ENCODE data around the gene HELZ2. TPM values are rescaled to one million over a fixed set of nuclear protein-coding genes. Genes with fewer than 3 reads are reported as not detected.
"Not testable (repeated sequence)": the region's sequence is repeated elsewhere in the genome, so short reads cannot be mapped to it uniquely, and the experiment has no call there.

HELZ2 gene, protein sequence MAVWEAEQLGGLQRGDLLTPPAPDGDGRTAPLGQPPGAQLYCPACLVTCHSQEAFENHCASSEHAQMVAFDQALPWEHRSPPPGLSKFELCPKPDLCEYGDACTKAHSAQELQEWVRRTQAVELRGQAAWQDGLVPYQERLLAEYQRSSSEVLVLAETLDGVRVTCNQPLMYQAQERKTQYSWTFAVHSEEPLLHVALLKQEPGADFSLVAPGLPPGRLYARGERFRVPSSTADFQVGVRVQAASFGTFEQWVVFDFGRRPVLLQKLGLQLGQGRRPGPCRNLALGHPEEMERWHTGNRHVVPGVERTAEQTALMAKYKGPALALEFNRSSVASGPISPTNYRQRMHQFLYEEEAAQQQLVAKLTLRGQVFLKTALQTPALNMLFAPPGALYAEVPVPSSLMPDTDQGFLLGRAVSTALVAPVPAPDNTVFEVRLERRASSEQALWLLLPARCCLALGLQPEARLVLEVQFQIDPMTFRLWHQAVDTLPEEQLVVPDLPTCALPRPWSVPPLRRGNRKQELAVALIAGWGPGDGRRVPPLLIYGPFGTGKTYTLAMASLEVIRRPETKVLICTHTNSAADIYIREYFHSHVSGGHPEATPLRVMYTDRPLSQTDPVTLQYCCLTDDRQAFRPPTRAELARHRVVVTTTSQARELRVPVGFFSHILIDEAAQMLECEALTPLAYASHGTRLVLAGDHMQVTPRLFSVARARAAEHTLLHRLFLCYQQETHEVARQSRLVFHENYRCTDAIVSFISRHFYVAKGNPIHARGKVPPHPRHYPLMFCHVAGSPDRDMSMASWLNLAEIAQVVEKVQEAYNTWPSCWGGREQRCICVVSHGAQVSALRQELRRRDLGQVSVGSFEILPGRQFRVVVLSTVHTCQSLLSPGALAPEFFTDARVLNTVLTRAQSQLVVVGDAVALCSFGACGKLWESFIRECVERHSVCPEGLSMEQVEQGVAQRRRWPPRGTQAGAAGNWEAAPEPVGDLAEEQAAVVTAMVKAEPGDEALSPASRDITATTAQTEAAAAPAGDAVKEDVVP (N-terminal part only)
- 12.1 TPM for total RNA-seq
- long read RNA-seq, partial matches to known transcripts = 1 of 4 reads
- long read RNA-seq, other reads (novel, unspliced or antisense) = 3 of 4 reads

DNA sequence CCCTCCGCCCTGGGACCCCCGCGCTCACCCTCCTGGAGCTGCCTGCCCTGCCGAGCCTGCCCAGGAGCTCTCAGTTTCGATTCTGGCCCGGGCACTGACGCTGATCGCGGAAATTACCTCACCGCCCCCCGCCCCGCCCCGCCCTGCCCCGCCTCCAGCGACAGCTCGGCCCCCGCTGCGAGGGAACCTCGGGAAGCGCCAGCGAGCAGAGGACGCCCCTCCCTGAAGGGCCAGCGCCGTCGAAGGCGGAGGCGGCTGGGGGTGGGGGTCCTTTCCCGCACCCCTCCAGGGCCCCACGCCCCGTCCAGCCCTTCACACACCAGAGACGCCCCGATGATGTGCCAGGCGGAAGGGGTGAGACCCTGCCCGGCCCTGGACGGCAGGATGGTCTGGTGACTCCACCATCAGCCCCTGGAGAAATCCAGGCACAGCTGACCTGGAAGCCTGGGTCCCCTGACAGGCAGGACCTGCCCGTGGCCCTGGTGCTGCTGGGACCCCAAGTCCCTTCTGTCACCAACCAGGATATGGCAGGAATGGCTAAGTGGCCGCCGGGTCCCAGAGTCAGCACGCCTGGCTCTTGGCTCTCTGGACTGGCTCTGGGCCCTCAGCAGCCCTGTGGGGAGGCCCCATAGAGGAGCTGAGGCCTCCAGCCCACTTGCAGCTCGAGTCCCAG is at the start of gene HELZ2:
TSS of gene HELZ2 (minus strand) at position 84 of the 673 bp plus-strand sequence. CDS start 1,854 bp downstream, outside the sequence.
- DNase-seq (ENCODE audit: low spot score) = peak; percentile 94
- intact Hi-C loops (cut with DNase I) = no loop called here

DNA sequence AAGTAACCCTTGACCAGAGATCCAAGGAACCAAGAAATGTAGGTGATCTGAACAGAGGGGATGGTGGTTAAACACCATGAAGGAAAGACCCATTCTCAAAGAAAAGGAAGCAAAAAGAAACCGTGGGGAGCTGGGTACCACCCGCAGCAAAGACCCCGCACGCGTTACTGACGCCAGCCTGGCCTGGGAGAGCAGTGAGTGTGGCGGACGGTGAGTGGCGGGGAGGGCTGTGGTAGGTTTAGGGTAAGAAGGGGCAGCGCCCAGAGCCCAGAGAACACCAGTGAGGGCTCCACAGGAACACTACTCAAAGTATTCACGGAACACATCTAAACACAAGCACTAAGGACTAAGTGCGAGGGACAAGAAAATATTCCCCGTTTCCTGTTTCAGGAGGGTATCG is 48.7 kb upstream of the HELZ2 start:
- no peak for DNase-seq (ENCODE audit: low spot score)
- intact Hi-C loops (cut with DNase I) = no loop called here

DNA sequence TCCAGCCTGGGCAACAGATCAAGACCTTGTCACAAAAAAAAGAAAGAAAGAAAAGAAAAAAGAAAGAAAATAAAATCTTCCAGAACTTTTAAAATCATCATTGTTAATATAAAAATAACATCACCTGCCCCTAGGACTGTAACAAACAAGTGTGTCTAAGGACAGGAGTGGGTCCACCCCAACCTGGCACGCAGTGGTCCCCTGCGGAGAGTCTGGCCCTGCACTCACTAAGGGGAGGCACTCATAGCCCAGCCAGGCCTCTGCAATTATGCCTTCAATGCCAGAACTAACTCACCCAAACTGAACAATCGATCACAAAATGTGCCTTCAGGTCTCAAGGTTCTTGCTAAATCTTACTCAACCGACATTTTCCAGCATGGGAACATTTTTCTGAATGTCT is 48.1 kb upstream of the HELZ2 start:
- intact Hi-C loops (cut with DNase I) = no loop called here
- no peak for DNase-seq (ENCODE audit: low spot score)

DNA sequence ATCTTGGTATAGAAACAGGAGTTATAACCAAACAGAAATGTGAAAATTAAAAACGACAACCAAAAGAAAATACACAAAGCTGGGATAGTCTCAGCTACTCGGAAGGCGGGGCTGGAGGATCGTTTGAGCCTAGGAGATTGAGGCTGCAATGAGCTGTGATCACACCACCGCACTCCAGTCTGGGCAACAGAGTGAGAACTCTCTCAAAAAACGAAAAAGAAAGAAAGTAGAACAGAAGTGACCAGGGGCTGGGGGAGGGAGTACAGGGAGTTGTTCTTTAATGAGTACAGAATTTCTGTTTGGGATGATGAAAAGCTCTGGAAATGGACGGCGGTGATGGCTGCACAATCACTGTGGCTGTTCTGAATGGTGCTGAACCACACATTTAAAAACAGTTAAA is 47.0 kb upstream of the HELZ2 start:
- intact Hi-C loops (cut with DNase I) = no loop called here
- DNase-seq (ENCODE audit: low spot score) = no peak

DNA sequence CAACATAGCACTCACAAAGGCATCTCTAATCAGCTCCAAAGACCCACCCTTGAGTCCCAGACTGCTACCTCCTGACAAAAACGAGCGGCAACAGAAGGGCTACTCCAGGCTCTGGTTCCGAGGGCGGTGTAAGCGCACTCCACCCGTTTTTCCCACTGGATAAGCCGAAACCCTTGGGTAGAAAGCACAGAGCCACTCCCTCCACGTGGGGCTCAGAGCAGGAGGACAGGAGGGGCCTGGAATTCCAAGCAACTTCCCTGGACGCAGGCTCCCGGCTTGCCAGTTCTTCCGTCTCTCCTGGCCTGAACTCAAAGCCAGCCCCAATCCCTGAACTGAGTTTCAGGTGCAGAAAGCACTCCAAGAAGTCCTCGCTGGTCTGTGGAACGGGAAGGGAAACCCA is 45.5 kb upstream of the HELZ2 start:
- no peak for DNase-seq (ENCODE audit: low spot score)
- intact Hi-C loops (cut with DNase I) = no loop called here

DNA sequence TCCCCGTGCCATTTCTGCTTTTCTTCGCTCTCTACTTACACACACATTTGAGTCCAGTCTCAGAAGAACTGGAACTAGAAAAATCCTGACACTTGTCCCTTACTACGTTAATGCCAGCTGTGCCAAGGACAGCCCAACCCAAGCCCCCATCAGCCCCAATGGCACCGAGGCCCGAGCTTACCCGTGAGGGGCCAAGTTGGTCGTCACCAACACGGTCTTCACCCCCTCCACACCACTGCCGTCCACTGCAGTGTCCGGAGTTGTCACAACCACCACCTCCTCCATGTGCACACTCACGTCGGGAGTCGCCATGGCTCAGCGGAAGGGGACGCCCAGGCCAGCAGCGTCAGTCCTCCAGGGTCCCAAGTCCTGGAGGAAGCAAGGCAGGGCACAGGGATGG is 45.0 kb upstream of the HELZ2 start:
- no peak for DNase-seq (ENCODE audit: low spot score)

DNA sequence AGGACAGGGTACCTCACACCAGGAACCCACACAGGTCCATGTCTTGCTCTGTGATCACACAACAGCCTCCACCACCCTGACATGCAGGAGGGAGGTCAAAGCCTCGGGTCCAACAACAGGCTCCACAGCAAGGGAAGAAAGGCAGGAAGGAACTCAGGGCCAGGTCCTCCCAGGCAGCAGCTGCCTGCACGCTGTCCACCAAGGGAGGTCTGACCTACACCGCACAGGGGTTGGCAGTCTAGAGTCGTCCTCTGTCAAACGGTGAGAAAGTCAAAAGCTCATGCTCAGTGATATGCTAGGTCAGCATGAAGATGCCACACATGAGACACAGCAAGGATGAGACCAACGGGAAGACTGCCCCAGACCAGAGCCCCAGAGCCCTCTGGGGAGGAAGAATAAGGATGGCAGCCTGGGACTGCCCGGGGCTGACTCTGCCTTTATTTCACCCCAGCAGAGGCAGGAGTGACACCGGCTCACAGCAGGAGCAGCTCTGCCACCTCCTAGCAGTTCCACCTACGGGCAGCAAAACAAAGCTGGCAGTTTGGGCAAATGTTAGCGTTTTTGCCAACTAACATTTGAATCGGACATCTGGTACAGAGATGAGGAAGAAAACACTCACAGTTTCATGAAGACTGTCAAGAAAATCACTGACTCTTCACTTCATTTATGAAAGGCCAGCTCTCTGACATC is 44.4 kb upstream of the HELZ2 start:
- intact Hi-C loops (cut with DNase I) = no loop called here
- no peak for DNase-seq (ENCODE audit: low spot score)

More for the DNA sequence above, 45.0 kb upstream of the HELZ2 start:
- intact Hi-C loops (cut with DNase I) = no loop called here

DNA sequence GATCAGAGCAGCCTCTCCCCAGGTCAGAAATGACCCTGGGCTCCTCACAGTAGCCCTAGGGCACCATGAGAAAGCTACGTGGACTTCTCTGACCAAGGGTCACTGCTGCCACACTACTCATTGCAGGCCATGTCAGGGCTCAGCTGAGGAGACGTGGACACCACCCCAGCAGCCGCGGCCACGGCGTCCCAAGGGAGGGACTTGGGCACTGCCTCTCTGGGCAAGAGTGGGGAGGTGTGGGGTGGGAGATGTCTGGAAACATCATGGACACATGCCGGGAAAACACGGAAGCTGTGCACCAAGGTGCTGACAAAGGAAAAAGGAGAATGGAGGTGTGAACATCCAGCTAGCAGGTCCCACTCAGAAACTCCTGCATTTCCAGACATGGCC is 43.8 kb upstream of the HELZ2 start:
- intact Hi-C loops (cut with DNase I) = no loop called here
- no peak for DNase-seq (ENCODE audit: low spot score)

DNA sequence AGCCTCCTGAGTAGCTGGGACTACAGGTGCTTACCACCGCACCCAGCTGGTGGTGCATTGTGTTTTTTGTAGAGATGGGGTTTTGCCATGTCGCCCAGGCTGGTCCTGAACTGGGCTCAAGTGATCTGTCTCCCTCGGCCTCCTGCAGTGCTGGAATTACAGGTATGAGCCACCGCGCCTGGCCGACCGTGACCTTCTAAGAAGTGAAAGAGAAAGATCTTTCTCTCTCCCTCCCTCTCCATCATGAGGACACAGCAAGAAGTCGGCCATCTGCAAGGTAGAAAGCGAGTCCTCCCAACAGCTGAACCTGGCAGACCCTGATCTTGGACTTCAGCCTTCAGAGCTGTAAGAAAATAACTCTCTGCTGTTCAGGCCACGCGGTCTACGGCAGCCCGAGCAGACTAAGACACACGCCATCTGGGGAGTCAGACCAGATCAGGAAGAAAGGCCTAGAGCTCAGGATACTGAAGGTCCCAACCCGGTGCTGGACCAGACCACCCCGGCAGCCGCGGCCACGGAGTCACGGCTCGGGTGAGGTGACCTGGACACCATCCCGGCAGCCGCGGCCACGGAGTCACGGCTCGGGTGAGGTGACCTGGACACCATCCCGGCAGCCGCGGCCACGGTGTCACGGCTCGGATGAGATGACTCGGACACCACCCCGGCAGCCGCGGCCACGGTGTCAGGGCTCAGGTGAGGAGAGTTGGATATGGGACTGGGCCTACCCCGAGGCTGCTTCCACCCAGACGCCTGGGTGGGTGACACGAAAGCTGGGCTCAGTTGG is 43.2 kb upstream of the HELZ2 start:
- intact Hi-C loops (cut with DNase I) = no loop called here
- DNase-seq (ENCODE audit: low spot score) = no peak

DNA sequence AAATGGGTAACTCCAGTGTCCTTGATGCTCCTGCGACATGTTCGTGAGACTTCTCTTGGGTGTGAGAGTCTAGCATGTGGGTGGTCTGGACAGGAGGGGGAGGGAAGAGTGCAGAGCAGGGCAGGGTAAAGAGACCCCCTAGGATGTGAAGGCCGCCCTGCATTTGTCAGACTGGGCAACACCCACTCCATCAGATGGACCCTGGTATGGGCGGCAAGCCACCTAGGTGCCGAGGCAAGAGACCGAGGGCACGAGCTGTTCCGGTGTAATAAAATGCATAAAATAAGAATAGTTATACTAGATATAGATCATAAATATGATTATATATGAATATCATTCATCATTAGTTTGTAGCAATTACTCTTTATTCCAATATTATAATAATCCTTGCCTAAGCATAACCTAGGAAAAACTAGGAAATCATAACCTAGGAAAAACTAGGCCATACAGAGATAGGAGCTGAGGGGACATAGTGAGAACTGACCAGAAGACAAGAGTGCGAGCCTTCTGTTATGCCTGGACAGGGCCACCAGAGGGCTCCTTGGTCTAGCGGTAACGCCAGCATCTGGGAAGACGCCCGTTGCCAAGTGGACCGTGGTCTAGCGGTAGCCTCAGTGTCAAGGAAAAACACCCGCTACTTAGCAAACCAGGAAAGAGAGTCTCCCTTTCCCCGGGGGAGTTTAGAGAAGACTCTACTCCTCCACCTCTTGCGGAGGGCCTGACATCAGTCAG is 40.0 kb upstream of the HELZ2 start:
- intact Hi-C loops (cut with DNase I) = loop anchor here (5.0 kb wide), 1 partner anchor 77 kb away; the partner anchor contains the start of gene PTK6
- not testable (repeated sequence) for DNase-seq (ENCODE audit: low spot score)

DNA sequence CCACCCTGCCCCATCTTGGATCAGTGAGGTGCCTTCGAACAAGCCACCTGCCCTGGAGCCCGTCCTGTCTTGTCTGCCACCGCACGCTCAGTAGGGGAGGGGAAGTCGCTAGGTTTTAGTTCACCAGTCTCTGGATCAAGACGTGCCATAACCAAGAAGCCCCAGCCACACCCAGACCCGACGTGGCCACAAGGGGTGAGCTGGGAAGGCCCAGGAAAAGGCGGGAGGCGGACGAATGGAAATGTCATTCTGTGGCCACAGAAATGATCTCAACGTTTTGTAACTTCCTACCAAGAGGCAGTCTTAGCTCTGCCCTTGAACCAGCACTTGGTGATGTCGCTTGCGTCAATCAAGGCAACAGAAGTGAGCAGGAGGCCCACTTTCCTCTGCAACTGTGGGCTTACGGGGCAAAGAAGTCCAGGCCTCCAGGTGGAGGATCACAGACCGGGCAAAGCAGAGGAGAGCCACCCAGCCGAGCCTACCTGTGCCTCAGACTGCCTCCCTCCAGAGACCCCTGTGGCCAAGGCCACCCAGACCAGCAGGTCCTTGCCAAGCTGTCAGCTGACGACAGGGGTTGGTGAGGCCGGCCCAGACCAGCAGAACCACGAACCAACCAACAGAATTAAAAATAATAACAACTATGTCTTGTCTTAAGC is 38.4 kb upstream of the HELZ2 start:
- DNase-seq (ENCODE audit: low spot score) = no peak

DNA sequence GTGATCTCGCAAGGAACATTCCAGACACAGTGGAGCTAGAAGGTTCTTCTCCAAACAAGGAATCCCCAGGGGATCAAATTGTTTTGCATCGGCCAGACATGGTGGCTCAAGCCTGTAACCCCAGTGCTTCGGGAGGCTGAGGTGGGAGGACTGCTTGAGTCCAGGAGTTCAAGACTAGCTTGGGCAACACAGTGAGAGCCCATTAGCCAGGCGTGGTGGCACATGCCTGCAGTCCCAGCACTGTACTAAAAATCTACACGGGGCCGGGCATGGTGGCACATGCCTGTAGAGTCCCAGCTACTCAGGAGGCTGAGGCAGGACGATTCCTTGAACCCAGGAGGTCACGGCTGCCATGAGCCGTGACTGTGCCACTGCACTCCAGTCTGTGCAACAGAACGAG is 37.6 kb upstream of the HELZ2 start:
- intact Hi-C loops (cut with DNase I) = loop anchor here (5.0 kb wide), 1 partner anchor 74 kb away; the partner anchor contains the start of gene PTK6
- no peak for DNase-seq (ENCODE audit: low spot score)

More for the DNA sequence above, 38.4 kb upstream of the HELZ2 start:
- intact Hi-C loops (cut with DNase I) = loop anchor here (5.0 kb wide), 1 partner anchor 75 kb away; the partner anchor contains the start of gene PTK6

DNA sequence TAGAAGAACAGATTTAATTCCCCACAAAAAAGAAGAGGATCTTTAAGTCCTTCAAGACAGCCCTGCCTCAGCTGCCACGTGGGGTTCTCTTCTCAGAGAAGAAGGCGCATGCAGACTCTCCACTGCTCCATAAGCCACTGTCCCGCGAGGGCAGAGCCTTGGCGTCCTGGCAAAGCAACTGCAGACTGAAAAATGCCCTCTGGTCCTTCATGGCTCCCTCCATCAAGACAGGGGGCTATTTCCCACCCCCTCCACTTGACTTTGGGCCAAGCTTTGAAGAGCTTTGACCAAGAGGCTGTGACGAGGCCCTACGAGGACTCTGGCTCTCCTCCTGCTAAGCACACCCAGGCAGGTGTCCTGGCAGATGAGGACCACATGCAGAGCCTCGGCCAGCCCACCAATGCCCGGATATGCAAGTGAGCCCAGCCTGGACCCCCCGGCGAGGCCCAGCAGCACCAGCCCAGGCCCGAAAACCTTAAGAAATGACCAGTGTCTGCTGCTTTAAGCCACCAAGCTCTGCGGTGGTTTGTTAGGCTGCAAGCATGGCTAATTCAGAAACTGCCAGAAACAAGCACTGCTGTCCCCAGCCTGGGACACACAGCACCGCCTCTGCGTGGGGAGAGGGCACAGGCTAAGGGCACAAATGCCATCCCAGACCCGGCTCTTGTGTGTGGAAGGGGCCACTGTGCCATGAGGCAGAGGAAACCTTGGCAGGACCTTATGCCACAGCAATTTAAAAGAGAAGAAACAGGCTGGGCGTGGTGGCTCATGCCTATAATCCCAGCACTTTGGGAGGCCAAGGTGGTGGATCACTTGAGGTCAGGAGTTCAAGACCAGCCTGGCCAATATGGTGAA is 36.8 kb upstream of the HELZ2 start:
- no peak for DNase-seq (ENCODE audit: low spot score)
- intact Hi-C loops (cut with DNase I) = loop anchor here (5.0 kb wide), 1 partner anchor 74 kb away; the partner anchor contains the start of gene PTK6

DNA sequence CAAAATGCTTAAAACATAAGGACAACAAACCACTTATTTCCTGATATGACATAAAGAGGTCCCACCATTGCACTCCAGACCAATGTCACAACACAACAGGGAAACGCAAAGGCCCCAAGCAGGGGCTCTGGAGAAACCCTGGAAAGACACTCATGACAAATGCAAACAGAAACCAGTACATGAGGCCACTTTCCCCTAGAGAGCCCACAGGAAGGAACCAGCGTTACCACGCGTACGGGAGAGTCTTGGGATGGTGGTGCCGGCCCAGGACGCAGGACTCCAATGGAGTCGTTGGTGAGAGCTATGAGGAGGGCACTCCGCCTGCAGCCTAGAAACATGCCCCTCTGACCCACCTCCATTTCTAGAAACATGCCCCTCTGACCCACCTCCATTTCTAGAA is 32.6 kb upstream of the HELZ2 start:
- intact Hi-C loops (cut with DNase I) = no loop called here
- no peak for DNase-seq (ENCODE audit: low spot score)

DNA sequence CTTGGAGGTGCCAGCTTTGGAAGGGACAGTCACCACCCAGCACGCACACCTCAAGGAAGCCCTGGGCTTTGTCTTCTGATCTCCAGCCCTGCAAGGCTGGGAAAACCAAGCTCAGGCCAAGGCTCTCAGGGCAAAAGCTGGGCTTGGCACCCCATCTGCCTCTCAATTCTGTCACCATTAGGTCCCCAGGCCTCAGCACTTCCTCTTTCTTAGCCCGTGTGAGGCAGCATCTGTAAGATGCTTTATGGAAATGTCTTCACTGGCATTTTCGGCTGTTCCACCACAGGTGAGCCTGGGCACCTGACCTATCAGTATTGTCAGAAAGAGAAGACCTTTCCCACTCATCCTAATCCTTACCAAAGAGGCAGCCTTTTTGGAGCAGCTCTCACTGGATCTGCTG is 28.3 kb upstream of the HELZ2 start:
- intact Hi-C loops (cut with DNase I) = no loop called here
- DNase-seq (ENCODE audit: low spot score) = no peak

DNA sequence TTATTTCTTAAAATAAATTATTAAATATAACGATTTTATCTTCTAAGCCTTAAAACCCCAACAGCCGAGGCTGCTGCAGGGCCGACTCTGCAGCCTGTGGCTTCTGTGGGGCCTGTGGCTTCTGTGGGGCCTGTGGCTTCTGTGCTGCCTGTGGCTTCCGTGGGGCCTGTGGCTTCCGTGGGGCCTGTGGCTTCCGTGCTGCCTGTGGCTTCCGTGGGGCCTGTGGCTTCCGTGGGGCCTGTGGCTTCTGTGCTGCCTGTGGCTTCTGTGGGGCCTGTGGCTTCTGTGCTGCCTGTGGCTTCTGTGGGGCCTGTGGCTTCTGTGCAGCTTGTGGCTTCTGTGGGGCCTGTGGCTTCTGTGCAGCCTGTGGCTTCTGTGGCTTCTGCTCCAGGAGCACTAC is 27.6 kb upstream of the HELZ2 start:
- intact Hi-C loops (cut with DNase I); DNase-seq (ENCODE audit: low spot score): not testable (repeated sequence)
